GM19397 (cell line): ENCODE measurements around the gene ORMDL2.
"Not testable (repeated sequence)": the region's sequence is repeated elsewhere in the genome, so short reads cannot be mapped to it uniquely, and the experiment has no call there.

Source experiments
- ATAC-seq: cut with Tn5 transposase; IDR thresholded peaks from one replicate; pipeline ENCODE4 v1.9.1; 2021; ENCODE audit warnings: mild to moderate bottlenecking, moderate library complexity; ENCODE audit not compliant: unreplicated experiment

The ORMDL2 gene

GRCh38 chr12:55827806-55828205 lies 10.0 kb downstream of the ORMDL2 start:
- ATAC-seq, result no peak

DNA sequence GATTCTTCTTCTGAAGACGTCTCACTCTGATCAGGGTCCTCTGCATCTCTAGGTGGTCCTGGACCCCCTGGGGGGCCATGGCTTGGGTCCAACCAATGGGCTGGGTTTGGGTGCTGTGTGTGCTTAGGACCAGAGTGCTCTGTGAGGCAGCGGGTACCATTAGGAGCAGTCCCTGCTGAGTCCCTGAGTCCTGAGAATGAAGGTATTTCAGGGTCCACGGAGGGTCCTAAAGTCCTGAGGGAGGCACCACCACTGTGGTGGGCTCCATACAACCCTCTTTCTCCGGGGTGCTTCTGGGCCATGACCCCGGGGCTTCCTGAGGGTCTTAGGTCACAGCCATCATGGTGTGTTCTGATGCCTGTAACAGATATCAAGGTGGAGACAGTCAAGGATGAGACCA lies 10.5 kb downstream of the ORMDL2 start:
- ATAC-seq, result no peak

DNA sequence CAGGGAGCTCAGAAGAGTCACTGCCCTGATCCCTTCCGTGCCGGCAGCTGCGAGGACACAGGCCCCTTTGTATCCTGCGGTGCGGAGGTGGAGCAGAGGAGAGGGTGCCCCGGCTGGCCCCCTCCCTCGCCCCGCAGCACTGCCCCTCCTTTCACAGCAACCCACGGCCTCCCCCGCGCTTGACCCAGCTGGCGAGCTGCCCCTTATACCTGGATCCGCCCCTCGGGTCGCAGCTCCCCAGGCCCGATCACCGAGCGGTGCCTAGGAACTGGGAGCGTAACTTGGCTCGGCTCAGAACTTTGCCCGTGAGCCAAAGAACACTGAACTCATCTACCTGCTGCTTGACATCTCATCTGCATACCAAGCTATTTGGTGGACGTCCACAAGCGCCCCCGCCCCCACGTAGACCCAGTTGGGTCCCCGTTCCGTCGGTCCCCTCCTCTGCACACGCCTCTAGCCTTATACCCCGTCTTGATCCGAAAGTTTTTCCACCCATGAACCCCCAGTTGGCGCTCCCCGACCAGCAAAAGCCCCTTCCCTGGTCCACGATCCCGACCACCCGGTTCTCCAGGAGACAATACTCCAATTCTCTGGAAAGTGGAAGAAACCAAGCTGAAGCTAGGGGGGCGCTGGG lies 12.2 kb downstream of the ORMDL2 start:
- peak; percentile 10 for ATAC-seq

GRCh38 chr12:55830601-55831446 lies 13.0 kb downstream of the ORMDL2 start:
- ATAC-seq, result no peak

- ATAC-seq, result no peak
These were observed 13.6 kb downstream of the ORMDL2 start for GRCh38 chr12:55831447-55831815.

- no peak for ATAC-seq
These were observed 15.2 kb downstream of the ORMDL2 start for GRCh38 chr12:55833056-55833455.

DNA sequence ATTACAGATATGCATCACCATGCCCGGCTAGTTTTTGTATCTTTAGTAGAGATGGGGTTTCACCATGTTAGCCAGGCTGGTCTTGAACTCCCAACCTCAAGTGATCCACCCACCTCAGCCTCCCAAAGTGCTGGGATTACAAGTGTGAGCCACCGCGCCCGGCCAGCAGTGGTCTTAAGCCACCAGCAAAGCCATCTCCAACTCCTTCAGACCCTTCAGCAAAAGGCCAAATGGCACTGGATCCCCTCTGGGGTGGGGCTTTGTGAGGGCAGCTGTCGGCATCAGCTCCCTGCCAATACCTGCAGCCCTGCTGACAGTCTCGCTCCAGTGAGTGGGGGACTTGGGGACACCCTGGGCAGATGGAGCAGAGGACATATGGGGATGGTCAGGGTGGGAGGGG lies 16.6 kb downstream of the ORMDL2 start:
- ATAC-seq, result not testable (repeated sequence)

DNA sequence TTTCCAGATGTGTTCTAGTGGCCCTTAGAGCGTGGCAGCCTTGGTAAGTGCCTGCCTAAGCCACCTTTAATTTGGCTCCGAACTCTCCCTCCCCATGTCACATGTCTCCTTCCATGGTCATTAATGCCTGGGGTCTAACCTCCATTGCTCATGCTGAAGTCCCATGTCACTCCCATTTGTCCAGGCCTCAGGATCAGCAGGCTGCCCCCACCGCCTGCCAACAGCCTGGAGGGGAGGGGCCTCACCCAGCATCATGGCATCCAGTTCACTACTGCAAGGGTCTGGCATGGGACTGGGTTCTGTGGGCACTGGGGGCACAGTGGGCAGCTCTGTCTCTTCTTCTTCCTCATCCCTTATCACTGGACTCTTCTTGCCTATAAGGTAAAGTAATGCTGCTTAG lies 20.5 kb downstream of the ORMDL2 start:
- ATAC-seq, result no peak

- ATAC-seq, result no peak
These were observed 21.7 kb downstream of the ORMDL2 start for GRCh38 chr12:55839345-55840140.

- no peak for ATAC-seq
These were observed 22.9 kb downstream of the ORMDL2 start for GRCh38 chr12:55840581-55841351.

- no peak for ATAC-seq
These were observed 25.0 kb downstream of the ORMDL2 start, which contains the start of gene MMP19 for GRCh38 chr12:55842681-55843429. Gene MMP19 (minus strand): TSS chr12:55842936. CDS start chr12:55842830, 106 bp downstream.

DNA sequence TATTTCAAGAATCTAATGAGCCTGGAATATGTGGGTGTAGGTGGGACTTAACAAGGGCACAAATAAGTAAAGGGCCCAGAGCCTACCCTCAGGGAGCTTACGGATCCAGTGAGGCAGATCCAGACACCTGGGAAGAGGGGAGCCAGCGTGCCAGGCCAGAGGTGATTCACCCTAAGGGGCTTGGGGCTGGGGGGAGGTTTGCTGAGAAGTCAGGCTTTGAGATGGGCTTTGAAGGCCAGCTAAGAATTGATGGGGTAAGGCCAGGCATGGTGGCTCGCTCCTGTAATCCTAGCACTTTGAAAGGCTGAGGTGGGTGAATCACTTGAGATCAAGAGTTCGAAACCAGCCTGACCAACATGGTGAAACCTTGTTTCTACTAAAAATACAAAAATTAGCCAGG lies 25.6 kb downstream of the ORMDL2 start:
- ATAC-seq, result no peak

GRCh38 chr12:55844961-55845360 lies 27.1 kb downstream of the ORMDL2 start:
- no peak for ATAC-seq

DNA sequence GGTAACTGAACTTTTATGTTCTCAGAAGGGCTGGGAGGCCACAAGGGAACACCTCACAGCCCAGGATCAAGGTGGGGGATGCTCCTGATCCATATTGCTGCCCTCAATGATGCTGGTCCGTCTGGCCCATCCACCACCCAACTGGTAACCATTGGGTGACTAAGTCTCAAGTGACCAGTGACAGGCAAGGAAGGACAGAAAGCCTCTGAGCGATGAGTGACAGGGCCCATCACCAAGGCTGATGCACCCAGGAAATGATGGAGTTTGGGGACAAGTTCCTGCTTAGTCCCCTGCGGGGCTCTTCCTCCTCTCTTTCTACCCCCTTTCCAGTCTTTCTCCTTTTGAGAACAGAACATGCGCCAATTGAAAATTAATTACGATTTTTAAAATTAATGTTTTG lies 27.5 kb downstream of the ORMDL2 start:
- ATAC-seq, result no peak

- no peak for ATAC-seq
These were observed 28.1 kb downstream of the ORMDL2 start for GRCh38 chr12:55845785-55846496.

GRCh38 chr12:55847033-55847432 lies 29.2 kb downstream of the ORMDL2 start:
- no peak for ATAC-seq

DNA sequence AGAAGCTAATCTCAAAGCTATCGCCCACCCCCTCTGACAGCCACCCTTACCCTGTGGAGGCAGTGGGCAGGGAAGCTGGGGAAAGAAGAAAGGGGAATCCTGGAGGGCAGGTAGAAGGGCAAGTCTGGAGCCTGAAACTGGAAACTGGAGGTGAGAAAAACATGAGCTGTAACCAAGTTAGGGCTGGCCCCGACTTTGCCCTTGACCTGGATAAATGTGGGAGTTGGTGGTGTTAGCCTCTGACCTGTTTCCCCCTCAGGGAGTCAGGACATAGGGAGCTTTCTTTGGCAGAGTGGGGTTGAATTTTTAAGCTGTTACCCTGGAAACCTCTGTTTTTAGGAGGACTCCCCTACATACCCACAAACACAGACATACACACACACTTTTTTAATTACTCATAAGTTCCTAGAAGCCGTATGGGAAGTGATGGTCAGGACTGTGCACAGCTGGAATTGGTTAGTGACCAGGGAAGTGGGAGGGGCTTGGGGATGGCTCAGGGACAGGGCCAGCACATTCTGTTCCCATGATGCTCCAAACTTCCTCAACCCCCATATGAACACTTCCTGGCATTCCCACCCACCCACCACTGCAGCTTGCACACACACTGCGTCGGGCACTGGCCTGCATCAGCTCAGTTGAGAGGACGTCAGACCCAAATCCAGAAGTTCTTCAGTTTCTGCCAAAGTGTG lies 29.9 kb downstream of the ORMDL2 start:
- ATAC-seq, result no peak

DNA sequence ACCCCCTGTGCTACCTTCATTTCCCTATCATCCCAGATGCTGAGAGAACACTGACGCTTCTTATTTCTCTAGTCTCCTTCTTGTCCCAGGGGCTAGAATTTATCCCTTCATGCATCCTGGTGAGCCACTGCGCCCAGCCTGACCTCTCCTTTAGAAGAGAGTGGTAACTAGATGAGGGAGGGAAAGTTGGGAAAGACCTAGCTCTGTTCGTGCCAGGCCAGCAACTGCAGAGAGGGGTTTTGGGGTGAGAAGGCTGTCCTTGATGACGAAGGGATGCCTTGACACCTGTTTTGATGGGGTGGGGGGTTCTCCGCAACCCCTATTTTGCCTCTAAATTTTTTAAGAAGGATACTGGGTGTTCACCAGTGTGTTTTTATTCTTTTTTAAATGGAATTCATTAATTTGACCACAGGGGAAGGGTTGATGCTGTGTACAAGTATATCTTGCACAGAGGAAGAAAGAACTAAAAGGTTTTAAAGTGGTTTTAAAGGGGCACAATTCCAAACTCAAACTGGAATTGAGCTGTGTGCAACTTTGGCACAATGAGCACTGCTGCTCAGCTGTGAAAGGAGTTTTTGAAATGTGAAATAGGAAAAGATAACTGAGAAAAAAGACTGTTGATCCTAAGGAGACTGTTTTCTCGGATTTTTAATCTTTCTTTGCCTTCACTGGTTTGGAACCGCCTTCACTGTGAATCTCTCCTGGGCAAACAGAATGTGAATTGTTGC lies 31.9 kb downstream of the ORMDL2 start:
- ATAC-seq, result no peak
